Heart left ventricle (tissue), 13 donors: ENCODE measurements around the gene CHID1.

Source experiments
- CTCF ChIP-seq, 12 donors: fragments of 200-600 bp; sonication (generic) in 4 of 12; IDR thresholded peaks; one replicate each; pipeline versions ENCODE4 v1.5.0 to v1.8.0; 2018 to 2022; ENCODE audit warnings: antibody characterized with exemption in 12 of 12, mild to moderate bottlenecking in 5 of 12
- POLR2A ChIP-seq, 2 donors: fragments of 450-650 bp; IDR thresholded peaks; one replicate each; pipeline ENCODE4 v1.6.1; 2017; ENCODE audit warnings: antibody characterized with exemption in 2 of 2, mild to moderate bottlenecking in 2 of 2, moderate library complexity in 2 of 2
- donor health status: ischemic (EF 13 %, LVEDD 7.1; RV severe dilation, severe dysfunction).
- donor health status: DM: no; HTN: yes; CAD: no.
- donor health status: DM: no; HTN: no; CAD: no.
- donor health status: ischemic (EF 25% LVEDD 6.9; RV normal size, moderate dysfunction).
- donor health status: ischemic (EF 25% LVEDD 5.7; RV mildly dilated, moderate dysfunction).
- donor health status: ischemic (EF 35%, LVEDD 5.7; RV mildly dilated, moderate dysfunction).
- donor health status: nonischemic (EF 11% LVEDD 7.7; RV severe dilation, severe dysfunction).
- donor health status: DM: yes; HTN: yes; CAD: no.
- donor health status: PGD.
- donor health status: ischemic (EF 29% LVEDD 5.4; RV normal size, mild dysfunction).
- donor health status: nonischemic (EF 23%, LVEDD 6.1; RV moderate dilation, normal function).

GRCh38 chr11:869399-870126 lies 41.0 kb downstream of the CHID1 start:
- TF ChIP-seq CTCF (IDR thresholded peaks at IDR 0.05) = no peak
- TF ChIP-seq POLR2A (IDR thresholded peaks at IDR 0.05) = no peak
